Sigmoid colon (tissue), 3 donors: ENCODE data around the gene PRR15L.

Experiments used
- POLR2A ChIP-seq, 2 donors: fragments of 450-650 bp; IDR thresholded peaks; one replicate each; pipeline ENCODE4 v1.6.1; 2016; ENCODE audit warnings: antibody characterized with exemption in 2 of 2, mild to moderate bottlenecking in 2 of 2, moderate library complexity in 2 of 2
- TF ChIP-seq, protein P1 (sequence below), 4 experiments: fragments of 450-650 bp in 3 of 4; fragments of 200-600 bp in 1 of 4; IDR thresholded peaks; one replicate each; pipeline ENCODE4 v1.5.1; 2016 to 2019; ENCODE audit warnings: antibody characterized with exemption in 4 of 4, mild to moderate bottlenecking in 3 of 4, moderate library complexity in 2 of 4

DNA sequence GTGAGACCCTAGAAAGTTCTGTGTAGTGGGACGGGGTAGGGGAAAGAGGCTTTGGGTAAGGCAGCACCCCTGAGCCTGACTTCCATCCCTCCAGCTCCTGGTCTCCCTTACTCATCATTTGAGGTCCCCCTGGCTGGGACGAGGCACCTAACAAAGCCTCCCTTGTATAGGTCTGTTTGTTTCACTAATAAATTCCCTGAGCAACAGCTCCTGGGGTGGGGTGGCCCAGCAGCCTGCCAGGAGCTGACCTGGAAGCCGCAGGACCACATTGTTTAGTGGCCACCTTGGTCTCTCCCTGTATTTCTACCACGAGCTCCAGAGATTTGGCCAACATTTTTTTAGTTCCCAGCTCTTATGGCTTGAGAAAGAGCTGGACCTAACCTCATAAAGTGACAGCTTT, 7.2 kb downstream of the PRR15L start:
- TF ChIP-seq POLR2A (IDR thresholded peaks at IDR 0.05) = no peak
- TF ChIP-seq, protein P1, sequence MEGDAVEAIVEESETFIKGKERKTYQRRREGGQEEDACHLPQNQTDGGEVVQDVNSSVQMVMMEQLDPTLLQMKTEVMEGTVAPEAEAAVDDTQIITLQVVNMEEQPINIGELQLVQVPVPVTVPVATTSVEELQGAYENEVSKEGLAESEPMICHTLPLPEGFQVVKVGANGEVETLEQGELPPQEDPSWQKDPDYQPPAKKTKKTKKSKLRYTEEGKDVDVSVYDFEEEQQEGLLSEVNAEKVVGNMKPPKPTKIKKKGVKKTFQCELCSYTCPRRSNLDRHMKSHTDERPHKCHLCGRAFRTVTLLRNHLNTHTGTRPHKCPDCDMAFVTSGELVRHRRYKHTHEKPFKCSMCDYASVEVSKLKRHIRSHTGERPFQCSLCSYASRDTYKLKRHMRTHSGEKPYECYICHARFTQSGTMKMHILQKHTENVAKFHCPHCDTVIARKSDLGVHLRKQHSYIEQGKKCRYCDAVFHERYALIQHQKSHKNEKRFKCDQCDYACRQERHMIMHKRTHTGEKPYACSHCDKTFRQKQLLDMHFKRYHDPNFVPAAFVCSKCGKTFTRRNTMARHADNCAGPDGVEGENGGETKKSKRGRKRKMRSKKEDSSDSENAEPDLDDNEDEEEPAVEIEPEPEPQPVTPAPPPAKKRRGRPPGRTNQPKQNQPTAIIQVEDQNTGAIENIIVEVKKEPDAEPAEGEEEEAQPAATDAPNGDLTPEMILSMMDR (IDR thresholded peaks at IDR 0.05) = no peak
